Right ventricle myocardium superior (tissue), 1 donor: ENCODE data around the gene CELF1. TPM values are rescaled to one million over a fixed set of nuclear protein-coding genes. Genes with fewer than 3 reads are reported as not detected.

Experiments used
- ATAC-seq: fragments of 200-7000 bp; cut with Tn5 transposase; one replicate; pipeline ENCODE4 v1.9.1; 2020; ENCODE audit warnings: mild to moderate bottlenecking; ENCODE audit not compliant: poor library complexity
- DNase-seq: peaks from one replicate; pipeline ENCODE4 v3.0.0-alpha.2; 2020
- intact Hi-C: fragments of 100-400 bp; cut with DNase I; formaldehyde crosslinking; loops from one replicate; pipeline ENCODE4 v1.11.2; 2022
- total RNA-seq: library from RNA; stranded (reverse); fragmentation: NEBNext Ultra II Directional; extraction: Animal tissue kit (Norgen Biotek cat#: 25700); gene quantifications from one replicate; pipeline ENCODE4 v1.2.1, GENCODE V29; 2021
- donor health status: DM: no; HTN: yes; CAD: no; lungs with severe emphysema.

The CELF1 gene
- total RNA-seq, 1 donor from 2014 or later, result 97.4 TPM

DNA sequence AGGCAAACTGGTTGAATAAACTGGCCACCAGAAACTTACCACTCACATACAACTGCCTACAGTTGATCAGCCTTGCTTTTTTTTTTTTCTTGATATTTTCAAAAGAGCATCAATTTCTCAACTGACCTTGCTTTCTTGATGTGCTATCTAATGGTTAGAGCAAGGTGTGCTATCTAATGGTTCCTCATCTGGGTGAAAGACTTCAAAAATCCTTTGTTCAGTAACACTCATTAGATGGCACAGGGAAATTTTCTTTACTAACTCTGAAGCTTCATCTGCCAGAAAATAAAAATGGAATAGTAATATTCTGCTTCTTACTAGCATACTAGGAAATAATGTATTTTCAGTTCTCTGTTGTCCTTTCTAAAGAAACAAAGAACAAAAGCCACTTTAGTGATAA, 52.8 kb downstream of the CELF1 start:
- ATAC-seq (no peak), DNase-seq (no peak)
- intact Hi-C loops, result loop anchor here (10.0 kb wide), 1 partner anchor 105 kb away; no protein-coding TSS in a partner anchor

DNA sequence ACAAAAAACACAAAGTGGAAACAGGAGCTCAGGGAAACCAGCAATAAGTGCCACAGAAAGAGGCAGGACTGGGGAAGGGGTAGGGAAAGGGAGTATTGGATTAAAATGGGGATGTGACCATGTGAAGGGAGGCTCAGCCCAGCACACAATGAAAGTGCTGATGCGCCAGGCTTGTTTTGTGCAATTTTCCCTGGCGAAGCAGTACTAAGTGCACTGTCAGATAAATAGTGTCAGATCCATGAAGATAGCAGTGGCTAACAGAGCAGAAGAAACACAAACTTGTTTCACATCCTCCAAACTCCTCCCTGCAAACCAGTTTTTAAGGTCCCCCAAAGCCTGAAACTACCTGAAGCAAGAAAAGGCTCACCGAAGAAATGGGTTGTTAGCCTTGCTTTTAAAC, 53.3 kb downstream of the CELF1 start:
- intact Hi-C loops, result loop anchor here (10.0 kb wide), 1 partner anchor 105 kb away; no protein-coding TSS in a partner anchor
- DNase-seq (peak; percentile 39), ATAC-seq (peak; percentile 63)

DNA sequence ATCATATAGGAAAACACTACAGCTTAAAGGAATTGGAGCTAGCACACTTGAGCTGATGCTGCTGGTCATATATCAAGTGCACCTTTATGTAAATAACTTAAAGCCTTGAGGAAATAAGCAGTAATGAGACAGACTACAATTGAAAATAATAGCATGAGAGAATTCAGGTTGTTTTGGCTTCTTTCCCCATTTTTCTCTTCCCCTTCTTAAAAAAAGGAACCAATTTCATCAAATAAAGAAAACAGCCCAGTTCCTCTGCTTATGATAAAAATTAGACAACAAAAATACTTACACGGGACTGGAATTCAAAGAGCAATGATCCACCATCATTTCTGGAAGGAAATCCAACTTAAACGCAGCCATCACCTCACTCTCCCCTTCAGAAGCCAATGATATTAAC, 53.8 kb downstream of the CELF1 start:
- ATAC-seq, result no peak
- intact Hi-C loops, result no loop called here
- DNase-seq, result no peak

DNA sequence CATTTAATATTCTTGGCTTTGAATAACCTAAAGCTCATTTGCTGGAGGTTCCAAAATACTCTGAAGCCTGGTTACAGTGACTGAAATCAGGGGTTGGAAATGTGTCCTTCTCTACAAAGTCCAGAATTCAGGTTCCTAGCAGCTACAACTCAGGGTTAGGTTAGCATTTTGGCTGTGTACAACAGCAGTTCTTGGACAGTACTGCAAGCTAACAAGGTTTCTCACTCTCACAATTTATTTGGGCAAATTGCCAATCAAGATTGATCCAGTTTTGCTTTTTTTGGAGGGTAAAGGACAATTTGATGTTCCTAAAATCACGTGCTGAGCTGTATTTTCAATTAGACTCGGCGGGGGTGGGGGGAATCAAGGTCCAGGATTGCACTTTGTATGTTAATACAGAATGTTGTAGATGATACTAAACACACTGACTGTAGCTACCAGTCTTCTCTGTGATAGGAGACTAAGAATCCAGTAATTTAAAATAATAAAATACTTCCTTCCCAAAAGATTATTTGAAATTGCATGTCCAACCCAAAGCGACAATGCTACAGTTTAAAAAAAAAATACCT, 54.3 kb downstream of the CELF1 start:
- intact Hi-C loops, result no loop called here
- no peak for DNase-seq
- no peak for ATAC-seq

DNA sequence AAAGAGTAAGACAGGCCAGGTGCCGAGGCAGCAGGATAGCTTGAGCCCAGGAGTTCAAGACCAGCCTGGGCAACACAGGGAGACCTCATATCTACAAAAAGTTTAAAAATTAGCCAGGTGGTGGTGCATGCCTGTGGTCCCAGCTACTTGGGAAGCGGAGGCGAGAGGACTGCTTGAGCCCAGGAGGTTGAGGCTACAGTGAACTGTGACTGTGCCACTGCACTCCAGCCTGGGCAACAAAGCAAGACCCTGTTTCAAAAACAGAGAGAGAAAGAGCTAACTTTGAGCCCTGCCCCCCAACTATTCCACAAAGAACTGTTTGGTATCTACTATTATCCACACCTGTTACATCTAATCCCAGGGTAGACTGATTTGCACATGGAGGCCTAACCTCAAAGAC, 54.8 kb downstream of the CELF1 start:
- intact Hi-C loops, result no loop called here
- DNase-seq (peak; percentile 20), ATAC-seq (no peak)

DNA sequence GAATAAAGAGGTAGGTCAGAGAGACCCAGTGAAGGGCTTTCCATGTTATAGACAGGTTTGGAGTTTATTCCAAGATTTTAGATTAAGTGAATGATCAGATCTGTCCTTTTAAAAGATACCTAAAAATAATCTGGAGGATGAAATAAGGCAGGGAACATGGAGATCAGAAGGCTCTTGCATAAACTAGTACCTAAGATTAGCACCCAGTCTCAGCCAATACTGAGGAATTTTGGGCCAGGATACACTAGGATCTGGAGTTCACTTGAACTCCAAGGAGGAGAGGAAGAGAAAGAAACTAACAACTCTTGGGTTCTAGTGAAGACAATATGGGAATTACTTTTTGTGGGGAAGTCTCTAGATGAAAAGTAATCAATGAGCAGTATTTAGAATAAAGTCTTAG, 56.1 kb downstream of the CELF1 start:
- intact Hi-C loops, result no loop called here
- ATAC-seq (no peak), DNase-seq (no peak)

DNA sequence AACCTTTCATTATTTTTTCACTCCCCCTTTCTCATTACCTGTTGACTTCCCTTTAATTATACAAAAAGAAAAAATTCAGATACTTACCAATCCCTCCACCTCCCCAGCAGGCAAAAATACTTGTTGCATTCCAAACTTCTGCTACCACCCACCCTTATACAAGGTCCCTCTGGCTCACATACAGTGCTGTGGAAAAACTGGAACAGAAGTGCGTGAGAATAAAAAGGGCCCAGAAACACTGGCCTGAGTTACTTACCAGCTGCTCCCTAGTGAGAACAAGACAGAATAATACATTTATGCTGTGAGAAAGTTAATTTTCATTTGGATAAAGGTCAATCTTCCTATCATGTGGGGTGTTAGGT, 57.1 kb downstream of the CELF1 start:
- ATAC-seq (no peak), DNase-seq (no peak)
- intact Hi-C loops, result no loop called here

DNA sequence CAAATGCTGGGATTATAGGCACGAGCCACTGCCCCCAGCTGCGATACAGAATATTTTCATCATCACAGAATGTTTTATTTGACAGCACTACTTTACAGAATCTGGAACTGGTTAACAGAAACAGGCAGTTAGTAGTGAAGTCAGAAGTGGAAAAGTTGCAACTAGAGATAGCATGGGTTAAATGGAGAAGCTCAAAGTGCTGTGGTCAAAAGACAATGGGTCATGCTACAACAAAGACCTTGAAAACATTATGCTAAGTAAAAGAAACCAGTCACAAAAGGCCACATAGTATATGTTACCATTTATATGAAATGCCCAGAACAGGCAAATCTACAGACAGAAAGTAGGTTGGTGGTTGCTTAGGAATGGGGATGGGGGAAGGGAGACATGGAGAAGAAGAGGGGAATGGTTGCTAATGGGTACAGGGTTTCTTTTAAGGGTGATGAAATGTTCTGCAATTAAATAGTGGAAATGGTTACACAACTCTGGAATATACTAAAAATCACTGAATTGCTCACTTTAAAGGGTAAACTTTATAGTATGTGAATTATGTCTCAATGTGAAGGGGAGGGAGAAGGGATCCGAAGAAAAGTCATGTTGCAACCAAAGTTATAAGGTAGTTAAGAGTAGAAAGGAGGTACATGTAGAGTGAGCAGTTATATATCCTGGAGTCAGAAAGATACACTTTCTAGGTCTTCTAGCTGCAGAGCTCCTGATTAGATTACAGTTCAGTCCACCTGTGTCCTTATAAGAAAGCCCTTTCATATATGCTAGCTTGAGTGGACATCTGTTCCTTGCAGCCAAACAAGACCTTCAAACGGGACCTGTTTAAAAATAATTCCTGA, 57.7 kb downstream of the CELF1 start:
- intact Hi-C loops, result no loop called here
- ATAC-seq (no peak), DNase-seq (no peak)

DNA sequence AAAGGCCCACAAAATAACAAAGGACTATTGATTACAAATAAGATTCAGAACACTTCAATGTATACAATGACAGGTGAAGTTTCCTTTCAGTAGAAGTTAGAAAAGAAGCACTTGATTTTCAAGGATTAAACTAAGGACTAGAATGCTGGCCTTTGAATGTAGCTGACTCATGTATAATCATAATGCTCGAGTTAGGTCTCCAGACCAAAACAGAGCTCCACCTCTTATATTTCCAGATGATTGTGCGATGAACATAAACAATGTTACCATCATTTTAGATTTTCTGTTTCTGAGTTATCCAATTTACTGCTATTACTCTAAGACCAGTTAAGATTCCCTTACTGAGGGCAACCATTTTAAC, 63.6 kb downstream of the CELF1 start:
- intact Hi-C loops, result no loop called here

DNA sequence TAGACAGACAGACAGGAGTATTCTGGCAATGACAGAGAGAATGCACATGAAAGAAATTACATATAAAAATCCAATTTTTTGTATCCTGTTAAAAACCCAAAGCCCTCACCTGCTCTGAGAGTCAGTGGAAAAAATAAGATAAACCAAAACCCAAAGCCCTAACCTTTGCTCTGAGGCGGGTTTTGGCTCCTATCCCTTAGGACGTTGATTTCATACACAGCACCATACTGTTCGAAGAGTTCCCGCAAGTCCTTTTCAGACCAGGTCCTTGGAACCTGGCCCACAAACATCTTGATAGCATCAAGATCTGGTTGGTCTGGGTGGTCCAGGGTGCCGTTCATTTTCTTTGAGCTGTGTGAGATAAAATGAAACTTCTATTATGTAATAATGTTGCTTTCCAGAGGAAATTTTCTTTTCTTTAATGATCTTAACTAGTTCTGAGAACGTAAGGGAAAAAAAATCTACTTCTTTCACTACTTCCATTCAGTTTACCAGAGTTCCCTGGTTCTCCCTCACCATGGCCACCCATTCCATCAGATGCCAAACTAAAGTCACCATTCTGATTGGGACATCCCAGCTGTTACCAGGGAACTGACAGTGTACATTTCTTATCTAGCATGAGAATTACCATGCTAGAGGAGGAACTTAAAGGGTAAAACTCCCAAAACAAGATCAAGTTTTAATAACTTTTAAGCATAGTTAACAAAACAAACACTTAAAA, 64.1 kb downstream of the CELF1 start:
- DNase-seq (no peak), ATAC-seq (no peak)
- intact Hi-C loops, result no loop called here

More for the DNA sequence above, 63.6 kb downstream of the CELF1 start:
- DNase-seq (no peak), ATAC-seq (no peak)

DNA sequence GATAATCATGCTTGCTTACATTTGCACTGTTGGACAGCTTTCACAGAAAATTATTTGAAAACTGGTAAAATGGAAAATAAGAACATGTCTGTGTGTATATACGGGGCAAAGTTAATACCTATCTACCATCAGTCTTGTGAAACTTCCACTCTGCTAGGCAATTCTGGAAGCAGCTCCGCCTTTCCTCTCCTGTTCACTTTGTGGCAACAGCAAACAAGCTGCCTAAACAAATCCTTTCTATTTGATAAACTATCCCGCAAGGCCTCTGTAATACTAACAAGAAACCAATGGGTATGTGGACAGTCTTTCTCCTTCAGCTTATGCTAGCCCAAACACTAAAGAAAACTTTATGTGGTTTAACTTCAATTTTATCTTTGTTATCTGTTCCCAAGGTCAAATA, 64.8 kb downstream of the CELF1 start:
- intact Hi-C loops, result no loop called here
- no peak for DNase-seq
- ATAC-seq, result no peak

DNA sequence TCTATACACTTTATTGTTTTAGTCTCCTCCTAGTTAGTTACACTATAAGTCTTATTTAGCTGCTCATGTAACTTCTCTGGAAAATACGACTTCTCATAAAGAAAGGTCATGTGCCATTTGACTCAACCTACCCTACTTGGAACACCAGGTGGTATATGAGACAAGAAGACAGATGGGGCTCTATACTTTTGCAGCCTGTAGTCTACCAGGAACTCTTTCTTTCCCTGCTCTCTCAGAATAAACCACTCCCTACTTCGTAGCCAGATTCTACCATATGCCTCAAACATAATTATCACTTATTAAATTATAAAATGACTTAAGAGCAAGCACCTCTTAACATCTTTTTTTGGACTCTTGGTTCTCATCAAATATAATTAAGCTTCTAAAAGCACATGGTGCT, 65.5 kb downstream of the CELF1 start:
- DNase-seq, result no peak
- no peak for ATAC-seq
- intact Hi-C loops, result no loop called here

DNA sequence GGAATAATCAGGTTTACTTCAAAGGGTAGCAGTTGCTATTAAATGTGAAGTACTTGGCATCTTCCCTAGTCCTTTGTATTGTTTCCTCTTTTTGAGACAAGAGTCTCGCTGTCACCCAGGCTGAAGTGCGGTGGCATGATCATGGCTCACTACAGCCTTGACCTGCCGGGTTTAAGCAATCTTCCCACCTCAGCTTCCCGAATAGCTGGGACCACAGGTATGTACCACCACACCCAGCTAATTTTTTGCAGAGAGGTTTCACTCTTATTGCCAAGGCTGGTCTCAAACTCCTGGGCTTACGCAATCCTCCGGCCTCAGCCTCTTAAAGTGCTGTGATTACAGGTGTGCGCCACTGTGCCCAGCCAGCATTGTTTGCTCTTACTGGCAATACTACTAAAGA, 67.8 kb downstream of the CELF1 start:
- intact Hi-C loops, result no loop called here
- DNase-seq (no peak), ATAC-seq (no peak)

DNA sequence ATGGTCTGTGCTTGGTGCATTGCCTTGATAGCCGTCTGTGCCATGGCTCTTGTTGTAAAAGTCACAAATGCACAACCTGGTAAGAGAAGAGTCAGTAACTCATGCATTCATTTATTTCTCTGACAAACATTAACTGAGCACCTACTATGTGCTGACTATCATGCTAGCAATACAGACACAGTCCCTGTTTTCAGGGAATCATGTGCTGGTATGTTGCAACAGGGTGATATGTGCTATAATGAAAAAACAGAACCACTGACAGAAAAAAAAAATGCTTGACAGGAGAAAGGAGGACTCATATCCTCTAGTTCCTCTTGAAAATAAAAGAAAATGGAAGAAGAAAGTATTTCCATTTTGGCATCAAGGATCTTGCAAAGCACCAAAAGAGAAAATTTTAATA, 69.5 kb downstream of the CELF1 start:
- no peak for DNase-seq
- ATAC-seq, result no peak
- intact Hi-C loops, result no loop called here

DNA sequence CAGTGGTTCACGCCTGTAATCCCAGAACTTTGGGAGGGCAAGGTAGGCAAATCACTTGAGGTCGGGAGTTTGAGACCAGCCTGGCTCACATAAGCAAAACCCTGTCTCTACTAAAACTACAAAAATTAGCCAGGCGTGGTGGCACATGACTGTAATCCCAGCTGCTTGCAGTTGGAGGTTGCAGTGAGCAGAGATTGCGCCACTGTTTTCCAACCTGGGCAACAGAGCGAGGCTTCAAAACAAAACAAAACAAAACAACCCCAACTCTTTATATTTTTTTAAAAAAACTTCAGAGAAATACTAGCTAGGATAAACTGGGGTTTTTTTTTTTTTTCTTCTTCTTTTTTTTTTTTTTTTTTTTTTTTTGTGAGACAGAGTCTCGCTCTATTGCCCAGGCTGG, 72.2 kb downstream of the CELF1 start:
- intact Hi-C loops, result no loop called here
- DNase-seq, result no peak
- ATAC-seq, result no peak

DNA sequence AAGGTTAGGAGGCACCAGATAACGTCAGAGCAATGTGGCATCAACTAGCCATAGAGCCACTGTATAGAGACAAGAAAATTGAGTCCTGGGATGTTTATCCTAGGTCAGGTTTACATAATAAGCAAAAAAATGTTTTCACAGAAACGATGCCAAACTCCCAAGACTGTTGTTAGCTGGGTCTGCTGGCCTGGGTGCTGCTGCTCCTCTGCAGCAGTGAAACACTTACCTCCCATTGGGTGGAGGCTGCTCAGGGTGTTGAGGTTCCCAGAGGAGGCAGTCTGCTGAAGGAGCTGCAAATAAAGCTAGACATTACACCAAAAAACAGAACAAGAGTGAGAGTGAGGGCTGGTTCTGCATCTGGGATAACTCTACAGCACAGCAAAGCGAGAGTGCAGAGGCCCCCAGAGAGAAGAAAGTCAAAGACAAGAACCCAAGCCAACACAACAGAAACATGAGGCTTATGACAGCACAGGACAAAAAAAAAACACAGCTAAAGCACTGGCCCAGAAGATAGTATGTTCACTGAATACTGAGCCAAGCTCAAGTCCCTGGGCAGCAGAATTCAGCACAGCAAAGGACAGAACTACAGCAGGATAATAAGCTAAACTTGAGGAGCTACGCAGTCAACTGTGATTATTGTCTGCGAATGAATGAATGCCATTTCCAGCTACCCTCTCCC, 74.1 kb downstream of the CELF1 start:
- intact Hi-C loops, result no loop called here
- peak; percentile 72 for ATAC-seq
- no peak for DNase-seq

DNA sequence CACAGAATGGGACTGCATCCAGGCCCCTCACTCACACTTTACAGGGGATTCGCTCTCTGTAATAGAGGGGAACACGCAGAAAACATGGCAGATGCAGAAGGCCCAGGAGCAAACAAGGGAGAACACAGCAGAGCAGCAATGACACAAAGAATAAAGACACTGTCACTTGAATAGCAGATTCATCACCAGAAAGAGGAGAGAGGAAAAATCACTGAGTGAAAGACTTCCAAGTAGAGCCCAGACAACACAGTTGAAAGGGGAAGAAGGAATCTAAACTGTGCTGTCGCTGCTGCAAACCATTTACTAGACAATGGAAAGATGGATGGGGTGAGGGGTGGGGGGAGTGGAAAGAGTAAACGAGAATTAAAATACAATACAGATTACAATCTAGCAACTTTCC, 75.2 kb downstream of the CELF1 start:
- DNase-seq (no peak), ATAC-seq (no peak)
- intact Hi-C loops, result no loop called here

DNA sequence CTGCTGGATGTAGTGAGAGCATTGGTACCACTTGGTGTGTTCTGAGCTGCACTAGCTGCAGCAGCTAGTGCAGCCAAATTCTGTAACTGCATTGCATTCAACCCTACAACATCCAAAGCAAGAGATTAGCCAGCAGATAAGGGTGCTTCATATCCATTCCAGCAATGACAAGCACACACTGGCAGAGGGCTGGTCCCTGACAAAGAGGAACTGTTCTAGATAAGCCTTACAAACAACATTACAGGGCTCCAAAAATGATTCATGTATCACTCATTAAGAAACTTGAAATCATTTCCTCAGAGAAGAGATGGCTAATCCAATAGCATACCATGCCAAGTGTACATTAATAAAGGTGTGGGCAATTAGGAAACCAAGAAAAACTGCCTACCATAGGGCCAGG, 75.6 kb downstream of the CELF1 start:
- ATAC-seq (no peak), DNase-seq (no peak)
- intact Hi-C loops, result no loop called here

DNA sequence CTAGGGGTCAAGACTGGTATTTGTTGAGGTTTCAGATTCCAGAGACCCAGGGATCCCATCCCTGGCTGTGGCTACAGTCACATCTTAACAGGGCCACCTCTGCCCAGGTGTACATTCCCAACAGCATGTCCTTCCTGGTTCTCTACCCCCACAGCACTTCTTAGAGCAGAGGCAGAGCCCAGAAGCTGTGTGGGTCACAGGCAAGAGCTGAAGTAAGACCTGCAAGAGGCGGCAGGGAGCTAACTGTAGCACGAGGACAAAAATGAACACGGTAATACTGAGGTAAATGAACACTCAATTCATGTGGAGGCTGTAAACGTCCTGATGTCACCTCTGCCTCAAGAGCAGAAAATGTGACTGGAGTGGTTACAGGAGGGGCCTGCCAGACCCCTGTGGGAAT, 82.3 kb downstream of the CELF1 start:
- DNase-seq, result no peak
- intact Hi-C loops, result no loop called here
- ATAC-seq, result no peak
